Endodermal cell (in vitro differentiated cells): ENCODE results near the gene C19orf67. TPM values are rescaled to one million over a fixed set of nuclear protein-coding genes. Genes with fewer than 3 reads are reported as not detected.

Experiments used
- DNase-seq: peaks from one replicate; pipeline ENCODE4 v3.0.0-alpha.2; 2017
- H3K27ac ChIP-seq: 2 replicates; pipeline ENCODE4 v1.5.1; 2013; ENCODE audit warnings: mild to moderate bottlenecking, low read depth, low read length, moderate library complexity
- H3K27me3 ChIP-seq: 2 replicates; pipeline ENCODE4 v1.6.1; 2013; ENCODE audit warnings: mild to moderate bottlenecking, low read length, moderate library complexity; ENCODE audit not compliant: insufficient read depth, control insufficient read depth, poor library complexity, severe bottlenecking
- H3K36me3 ChIP-seq: 2 replicates; pipeline ENCODE4 v1.7.0; 2013; ENCODE audit warnings: mild to moderate bottlenecking, low read length, moderate library complexity; ENCODE audit not compliant: control insufficient read depth, insufficient read depth
- H3K4me1 ChIP-seq: one replicate; pipeline ENCODE4 v1.7.0; 2013; ENCODE audit warnings: low read length; ENCODE audit not compliant: control insufficient read depth, insufficient read depth
- H3K4me3 ChIP-seq: 2 replicates; pipeline ENCODE4 v1.5.1; 2013; ENCODE audit warnings: mild to moderate bottlenecking, low read length, moderate library complexity
- H3K9ac ChIP-seq: 2 replicates; pipeline ENCODE4 v1.6.1; 2013; ENCODE audit warnings: mild to moderate bottlenecking, low read length, moderate library complexity; ENCODE audit not compliant: poor library complexity, severe bottlenecking; ENCODE audit errors: extremely low read depth
- H3K9me3 ChIP-seq: 2 replicates; pipeline ENCODE4 v1.6.1; 2013; ENCODE audit warnings: mild to moderate bottlenecking, low read length, moderate library complexity; ENCODE audit not compliant: control insufficient read depth
- H3K27ac Mint-ChIP-seq: 2 replicates; pipeline ENCODE4 v1.8.0; 2020; ENCODE audit warnings: mixed read lengths
- H3K27me3 Mint-ChIP-seq: 2 replicates; pipeline ENCODE4 v1.8.0; 2021; ENCODE audit warnings: mild to moderate bottlenecking, mixed read lengths; ENCODE audit not compliant: insufficient read depth
- H3K36me3 Mint-ChIP-seq: 2 replicates; pipeline ENCODE4 v1.8.0; 2020; ENCODE audit warnings: low read depth, mixed read lengths
- H3K4me1 Mint-ChIP-seq: 2 replicates; pipeline ENCODE4 v1.8.0; 2020; ENCODE audit warnings: mixed read lengths
- H3K4me3 Mint-ChIP-seq: 2 replicates; pipeline ENCODE4 v1.8.0; 2020; ENCODE audit warnings: mild to moderate bottlenecking, moderate library complexity, mixed read lengths
- H3K9me3 Mint-ChIP-seq: 2 replicates; pipeline ENCODE4 v1.8.0; 2020; ENCODE audit warnings: mild to moderate bottlenecking, mixed read lengths
- CTCF ChIP-seq: fragments of 200-600 bp; sonication (generic); conservative IDR thresholded peaks from 2 replicates; pipeline ENCODE4 v1.5.0; 2021; ENCODE audit warnings: antibody characterized with exemption, mild to moderate bottlenecking
- WGBS, 2 experiments: methylation state at CpG; one replicate each; pipeline versions ENCODE4 v1.1.5 to v1.1.7; 2013; ENCODE audit warnings: missing lambda C conversion rate in 2 of 2, mixed read lengths in 1 of 2; ENCODE audit not compliant: insufficient coverage in 1 of 2, insufficient read length in 1 of 2; 5-methylcytosine and 5-hydroxymethylcytosine counted together
- total RNA-seq, 2 donors: library from RNA; stranded (reverse); fragmentation: NEBNext Ultra II Directional in 1 of 2; extraction: Animal tissue kit (Norgen Biotek cat#: 25700) in 1 of 2; gene quantifications; 2 replicates in 1 of 2; 3 replicates in 1 of 2; pipeline ENCODE4 v1.2.1, GENCODE V29; 2021

Gene C19orf67
- total RNA-seq, 2 donors from 2014 or later, result 0.73 to 1.1 TPM

GRCh38 chr19:14093117-14093823 lies 7.7 kb upstream of the C19orf67 start:
- Histone ChIP-seq H3K36me3 (peaks cover 12% of the 10 kb centered on the region), H3K4me3 (no peak overlapping the region), H3K9ac (no peak overlapping the region), H3K27me3 (no peaks in the 10 kb centered on the region), H3K4me1 (no peaks in the 10 kb centered on the region), H3K27ac (no peak overlapping the region), H3K9me3 (peaks cover 9% of the 10 kb centered on the region)
- TF ChIP-seq CTCF, result no peak
- peaks cover 10% of the 10 kb centered on the region for H3K4me1 Mint-ChIP-seq
- no peak for DNase-seq
- peaks cover 22% of the 10 kb centered on the region for H3K9me3 Mint-ChIP-seq
- H3K27me3 Mint-ChIP-seq, result peaks cover 15% of the 10 kb centered on the region
- no peak overlapping the region for H3K4me3 Mint-ChIP-seq
- 97 to 98% methylated on average over 6 to 9 of the region's 9 CpGs for WGBS, 2 experiments
- H3K27ac Mint-ChIP-seq, result no peak overlapping the region
- peaks cover 29% of the 10 kb centered on the region for H3K36me3 Mint-ChIP-seq

- peaks cover 10% of the 10 kb centered on the region for H3K4me1 Mint-ChIP-seq
- peaks cover 21% of the 10 kb centered on the region for H3K27me3 Mint-ChIP-seq
- H3K4me3 ChIP-seq, result peak overlapping the region; percentile 86
- peaks cover 17% of the 10 kb centered on the region for H3K36me3 ChIP-seq
- no peaks in the 10 kb centered on the region for H3K27me3 ChIP-seq
- H3K9ac ChIP-seq, result peak overlapping the region; percentile 42
- peaks cover 22% of the 10 kb centered on the region for H3K9me3 Mint-ChIP-seq
- DNase-seq, result peak; percentile 68
- peaks cover 9% of the 10 kb centered on the region for H3K9me3 ChIP-seq
- peaks cover 33% of the 10 kb centered on the region for H3K36me3 Mint-ChIP-seq
- H3K27ac Mint-ChIP-seq, result peak overlapping the region; percentile 93
- H3K27ac ChIP-seq, result no peak overlapping the region
- WGBS, 2 experiments, result 40 to 41% methylated on average over 11 to 15 of the region's 15 CpGs
- no peak for TF ChIP-seq CTCF
- H3K4me3 Mint-ChIP-seq, result peak overlapping the region; percentile 65
- no peaks in the 10 kb centered on the region for H3K4me1 ChIP-seq
Observed at GRCh38 chr19:14091813-14092462, 6.4 kb upstream of the C19orf67 start.

GRCh38 chr19:14091081-14091812 lies 5.7 kb upstream of the C19orf67 start:
- WGBS, 2 experiments, result 0 to 1% methylated on average over 5 to 67 of the region's 72 CpGs
- H3K9ac ChIP-seq, result peak overlapping the region; percentile 42
- H3K27ac ChIP-seq, result peak overlapping the region; percentile 49

More at GRCh38 chr19:14091081-14091812, 5.7 kb upstream of the C19orf67 start:
- Histone ChIP-seq H3K27me3 (no peaks in the 10 kb centered on the region), H3K36me3 (peaks cover 20% of the 10 kb centered on the region), H3K4me1 (no peaks in the 10 kb centered on the region), H3K4me3 (peak overlapping the region; percentile 86), H3K9me3 (peaks cover 9% of the 10 kb centered on the region)
- H3K27me3 Mint-ChIP-seq, result peaks cover 22% of the 10 kb centered on the region
- H3K27ac Mint-ChIP-seq, result peak overlapping the region; percentile 93
- H3K4me1 Mint-ChIP-seq, result peaks cover 10% of the 10 kb centered on the region
- H3K36me3 Mint-ChIP-seq, result peaks cover 32% of the 10 kb centered on the region
- peak overlapping the region; percentile 65 for H3K4me3 Mint-ChIP-seq
- DNase-seq, result peak; percentile 77
- TF ChIP-seq CTCF, result peak; percentile 39
- H3K9me3 Mint-ChIP-seq, result peaks cover 22% of the 10 kb centered on the region
